Lower leg skin (tissue), 3 donors: ENCODE results near the gene PGAP1.

Source experiments
- POLR2A ChIP-seq, 2 donors: fragments of 450-650 bp; IDR thresholded peaks; one replicate each; pipeline ENCODE4 v1.6.1; 2016 to 2017; ENCODE audit warnings: antibody characterized with exemption in 2 of 2, mild to moderate bottlenecking in 1 of 2, moderate library complexity in 1 of 2
- TF ChIP-seq, protein P1 (sequence below), 3 donors: fragments of 450-650 bp; IDR thresholded peaks; one replicate each; pipeline ENCODE4 v1.5.1; 2016; ENCODE audit warnings: antibody characterized with exemption in 3 of 3, mild to moderate bottlenecking in 3 of 3, moderate library complexity in 2 of 3

DNA sequence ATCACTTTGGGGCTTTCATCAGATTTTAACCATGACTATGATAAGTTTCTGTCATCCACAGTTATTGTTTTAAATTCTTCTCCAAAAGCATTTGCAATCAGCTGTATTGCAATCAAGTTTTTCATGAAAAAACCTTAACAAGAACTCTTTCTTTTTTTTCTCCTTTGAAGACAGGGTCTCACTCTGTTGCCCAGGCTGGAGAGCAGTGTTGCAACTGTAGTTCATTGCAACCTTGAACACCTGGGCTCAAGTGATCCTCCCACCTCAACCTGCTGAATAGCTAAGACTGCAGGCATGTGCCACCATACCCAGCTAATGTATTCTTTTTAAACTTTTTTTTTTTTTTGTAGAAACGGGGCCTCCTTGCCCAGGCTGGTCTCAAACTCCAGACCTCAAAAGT is 71.9 kb downstream of the PGAP1 start:
- TF ChIP-seq, protein P1, sequence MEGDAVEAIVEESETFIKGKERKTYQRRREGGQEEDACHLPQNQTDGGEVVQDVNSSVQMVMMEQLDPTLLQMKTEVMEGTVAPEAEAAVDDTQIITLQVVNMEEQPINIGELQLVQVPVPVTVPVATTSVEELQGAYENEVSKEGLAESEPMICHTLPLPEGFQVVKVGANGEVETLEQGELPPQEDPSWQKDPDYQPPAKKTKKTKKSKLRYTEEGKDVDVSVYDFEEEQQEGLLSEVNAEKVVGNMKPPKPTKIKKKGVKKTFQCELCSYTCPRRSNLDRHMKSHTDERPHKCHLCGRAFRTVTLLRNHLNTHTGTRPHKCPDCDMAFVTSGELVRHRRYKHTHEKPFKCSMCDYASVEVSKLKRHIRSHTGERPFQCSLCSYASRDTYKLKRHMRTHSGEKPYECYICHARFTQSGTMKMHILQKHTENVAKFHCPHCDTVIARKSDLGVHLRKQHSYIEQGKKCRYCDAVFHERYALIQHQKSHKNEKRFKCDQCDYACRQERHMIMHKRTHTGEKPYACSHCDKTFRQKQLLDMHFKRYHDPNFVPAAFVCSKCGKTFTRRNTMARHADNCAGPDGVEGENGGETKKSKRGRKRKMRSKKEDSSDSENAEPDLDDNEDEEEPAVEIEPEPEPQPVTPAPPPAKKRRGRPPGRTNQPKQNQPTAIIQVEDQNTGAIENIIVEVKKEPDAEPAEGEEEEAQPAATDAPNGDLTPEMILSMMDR (IDR thresholded peaks at IDR 0.05) = no peak
- no peak for TF ChIP-seq POLR2A (IDR thresholded peaks at IDR 0.05)
